ENCODE data around the gene ZFP91.

ZFP91 gene

GRCh38 chr11:58641803-58642581 is 63.1 kb downstream of the ZFP91 start:
- H3K9me3 ChIP-seq (ENCODE audit: insufficient read depth, low read length), result peaks cover 26% of the 10 kb centered on the region
- H3K36me3 ChIP-seq (ENCODE audit: insufficient read depth, insufficient read length, low read length), result no peaks in the 10 kb centered on the region
- TF ChIP-seq ZNF274 (IDR thresholded peaks at IDR 0.05; ENCODE audit: low read depth, low read length) (no peak), YY1 (IDR thresholded peaks at IDR 0.05; ENCODE audit: insufficient read depth, insufficient read length) (no peak), SUZ12 (IDR thresholded peaks at IDR 0.05; ENCODE audit: extremely low read depth, insufficient read depth, insufficient read length) (no peak)
- H3K4me1 ChIP-seq (ENCODE audit: insufficient read depth, insufficient read length), result no peaks in the 10 kb centered on the region
- H3K9ac ChIP-seq (ENCODE audit: insufficient read length, low read depth), result no peak overlapping the region
- no peak for DNase-seq (ENCODE audit: low read depth, low spot score)
- H3K4me3 ChIP-seq (ENCODE audit: insufficient read length, low read depth), result no peak overlapping the region
- H3K27me3 ChIP-seq (ENCODE audit: insufficient read depth, insufficient read length), result no peaks in the 10 kb centered on the region

DNA sequence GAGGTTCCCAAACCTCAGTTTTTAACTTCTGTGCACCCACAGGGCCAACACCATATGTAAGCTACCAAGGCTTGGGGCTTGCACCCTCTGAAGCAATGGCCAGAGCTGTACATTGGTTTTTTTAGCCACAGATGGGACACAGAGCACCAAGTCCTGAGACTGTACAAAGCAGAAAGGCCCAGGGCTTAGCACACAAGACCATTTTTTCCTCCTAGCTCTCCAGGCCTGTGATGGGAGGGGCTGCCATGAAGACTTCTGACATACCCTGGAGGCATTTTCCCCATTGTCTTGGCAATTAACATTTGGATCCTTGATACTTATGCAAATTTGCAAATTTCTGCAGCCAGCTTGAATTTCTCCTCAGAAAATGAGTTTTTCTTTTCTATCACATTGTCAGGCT is 67.0 kb downstream of the ZFP91 start:
- Histone ChIP-seq H3K9me3 (ENCODE audit: insufficient read depth, low read length) (peaks cover 26% of the 10 kb centered on the region), H3K36me3 (ENCODE audit: insufficient read depth, insufficient read length, low read length) (no peaks in the 10 kb centered on the region), H3K4me3 (ENCODE audit: insufficient read length, low read depth) (no peak overlapping the region), H3K9ac (ENCODE audit: insufficient read length, low read depth) (no peak overlapping the region), H3K4me1 (ENCODE audit: insufficient read depth, insufficient read length) (no peaks in the 10 kb centered on the region), H3K27me3 (ENCODE audit: insufficient read depth, insufficient read length) (no peaks in the 10 kb centered on the region)
- TF ChIP-seq SUZ12 (IDR thresholded peaks at IDR 0.05; ENCODE audit: extremely low read depth, insufficient read depth, insufficient read length), result no peak
- TF ChIP-seq YY1 (IDR thresholded peaks at IDR 0.05; ENCODE audit: insufficient read depth, insufficient read length), result no peak
- TF ChIP-seq ZNF274 (IDR thresholded peaks at IDR 0.05; ENCODE audit: low read depth, low read length), result no peak
- no peak for DNase-seq (ENCODE audit: low read depth, low spot score)

DNA sequence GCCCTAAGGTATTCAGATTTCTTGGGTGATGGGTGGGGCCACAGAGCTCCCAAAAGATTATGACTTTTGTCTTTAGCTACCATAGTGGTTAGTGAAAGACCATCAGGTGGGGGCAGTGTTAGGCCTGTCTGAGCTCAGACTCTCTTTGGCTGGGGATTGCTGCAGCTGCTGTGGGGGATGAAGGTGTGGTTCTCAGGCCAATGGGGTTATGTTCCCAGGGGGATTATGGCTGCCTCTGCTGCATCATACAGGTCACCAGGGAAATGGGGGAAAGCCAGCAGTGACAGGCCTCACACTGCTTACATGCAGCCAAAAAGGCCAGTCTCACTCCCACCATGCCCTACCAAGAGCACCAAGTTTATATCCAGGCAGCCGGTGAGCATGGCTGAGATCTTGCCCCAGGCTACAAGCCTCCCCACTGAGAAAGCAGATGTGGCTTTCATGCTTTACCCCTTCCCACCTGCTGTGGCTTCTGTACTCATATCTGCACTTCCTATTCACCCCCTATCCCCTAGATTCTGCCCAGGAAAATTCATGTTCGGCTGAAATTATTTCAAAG is 68.4 kb downstream of the ZFP91 start:
- H3K4me3 ChIP-seq (ENCODE audit: insufficient read length, low read depth), result no peak overlapping the region
- H3K27me3 ChIP-seq (ENCODE audit: insufficient read depth, insufficient read length), result no peaks in the 10 kb centered on the region
- no peaks in the 10 kb centered on the region for H3K4me1 ChIP-seq (ENCODE audit: insufficient read depth, insufficient read length)
- no peak overlapping the region for H3K9ac ChIP-seq (ENCODE audit: insufficient read length, low read depth)
- H3K9me3 ChIP-seq (ENCODE audit: insufficient read depth, low read length), result peaks cover 26% of the 10 kb centered on the region
- H3K36me3 ChIP-seq (ENCODE audit: insufficient read depth, insufficient read length, low read length), result no peaks in the 10 kb centered on the region
- DNase-seq (ENCODE audit: low read depth, low spot score), result no peak
- TF ChIP-seq SUZ12 (IDR thresholded peaks at IDR 0.05; ENCODE audit: extremely low read depth, insufficient read depth, insufficient read length) (no peak), ZNF274 (IDR thresholded peaks at IDR 0.05; ENCODE audit: low read depth, low read length) (no peak), YY1 (IDR thresholded peaks at IDR 0.05; ENCODE audit: insufficient read depth, insufficient read length) (no peak)

DNA sequence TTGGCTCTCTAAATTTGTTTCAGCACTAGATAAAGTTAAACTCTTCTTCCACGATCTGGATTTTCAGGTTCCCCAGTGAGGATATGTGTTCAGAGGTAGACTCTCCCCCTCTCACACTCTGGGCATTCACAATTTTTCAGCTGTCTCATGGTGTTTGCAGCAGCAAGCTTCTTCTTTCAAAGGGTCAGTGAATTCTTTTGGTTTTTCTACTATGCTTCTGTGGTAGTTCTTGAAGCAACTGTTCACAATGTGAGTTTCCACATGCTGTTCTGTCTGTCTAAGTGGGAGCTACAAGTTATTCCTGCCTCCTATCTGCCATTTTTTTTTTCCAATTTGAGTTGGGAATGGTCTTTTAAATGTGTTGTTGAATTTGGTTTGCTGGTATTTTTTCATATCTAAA is 69.0 kb downstream of the ZFP91 start:
- no peak for TF ChIP-seq SUZ12 (IDR thresholded peaks at IDR 0.05; ENCODE audit: extremely low read depth, insufficient read depth, insufficient read length)
- H3K4me3 ChIP-seq (ENCODE audit: insufficient read length, low read depth), result no peak overlapping the region
- no peaks in the 10 kb centered on the region for H3K4me1 ChIP-seq (ENCODE audit: insufficient read depth, insufficient read length)
- peaks cover 26% of the 10 kb centered on the region for H3K9me3 ChIP-seq (ENCODE audit: insufficient read depth, low read length)
- no peaks in the 10 kb centered on the region for H3K36me3 ChIP-seq (ENCODE audit: insufficient read depth, insufficient read length, low read length)
- H3K9ac ChIP-seq (ENCODE audit: insufficient read length, low read depth), result no peak overlapping the region
- no peak for DNase-seq (ENCODE audit: low read depth, low spot score)
- no peaks in the 10 kb centered on the region for H3K27me3 ChIP-seq (ENCODE audit: insufficient read depth, insufficient read length)

DNA sequence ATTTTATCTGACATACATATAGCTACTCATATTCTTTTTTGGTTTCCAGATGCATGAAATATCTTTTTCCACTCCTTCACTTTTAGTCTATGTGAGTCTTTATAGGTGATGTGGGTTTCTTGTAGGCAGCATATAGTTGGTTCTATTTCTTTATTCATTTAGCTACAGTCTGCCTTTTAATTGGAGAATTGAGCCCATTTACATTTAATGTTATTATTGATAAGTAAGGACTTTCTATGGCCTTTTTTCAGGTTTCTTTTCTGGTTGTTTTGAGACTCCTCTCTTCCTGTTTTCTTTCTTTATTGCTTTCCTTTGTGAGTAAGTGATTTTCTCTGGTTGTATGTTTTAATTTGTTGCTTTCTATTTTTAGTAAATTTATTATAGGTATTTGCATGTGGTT is 70.8 kb downstream of the ZFP91 start:
- Histone ChIP-seq H3K4me3 (ENCODE audit: insufficient read length, low read depth) (no peak overlapping the region), H3K9me3 (ENCODE audit: insufficient read depth, low read length) (peaks cover 23% of the 10 kb centered on the region), H3K27me3 (ENCODE audit: insufficient read depth, insufficient read length) (no peaks in the 10 kb centered on the region), H3K4me1 (ENCODE audit: insufficient read depth, insufficient read length) (no peaks in the 10 kb centered on the region), H3K9ac (ENCODE audit: insufficient read length, low read depth) (no peak overlapping the region), H3K36me3 (ENCODE audit: insufficient read depth, insufficient read length, low read length) (no peaks in the 10 kb centered on the region)
- DNase-seq (ENCODE audit: low read depth, low spot score), result no peak
- TF ChIP-seq ZNF274 (IDR thresholded peaks at IDR 0.05; ENCODE audit: low read depth, low read length), result no peak
- TF ChIP-seq YY1 (IDR thresholded peaks at IDR 0.05; ENCODE audit: insufficient read depth, insufficient read length), result no peak
- no peak for TF ChIP-seq SUZ12 (IDR thresholded peaks at IDR 0.05; ENCODE audit: extremely low read depth, insufficient read depth, insufficient read length)

DNA sequence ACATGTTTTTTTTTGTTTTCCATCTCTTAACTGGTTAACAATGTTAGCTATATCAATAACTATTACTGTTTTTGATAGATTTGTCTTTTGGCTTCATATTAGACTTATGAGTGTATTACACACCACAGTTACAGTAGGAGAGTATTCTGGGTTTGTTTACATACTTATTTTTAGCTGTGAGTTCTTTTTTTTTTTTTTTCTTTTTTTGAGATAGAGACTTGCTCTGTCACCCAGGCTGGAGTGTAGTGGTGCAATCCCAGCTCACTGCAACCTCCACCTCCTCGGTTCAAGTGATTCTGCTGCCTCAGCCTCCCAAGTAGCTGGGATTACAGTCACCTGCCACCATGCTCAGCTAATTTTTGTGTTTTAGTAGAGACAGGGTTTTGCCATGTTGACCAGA is 71.6 kb downstream of the ZFP91 start:
- DNase-seq (ENCODE audit: low read depth, low spot score), result no peak
- Histone ChIP-seq H3K9me3 (ENCODE audit: insufficient read depth, low read length) (peaks cover 15% of the 10 kb centered on the region), H3K4me3 (ENCODE audit: insufficient read length, low read depth) (no peak overlapping the region), H3K4me1 (ENCODE audit: insufficient read depth, insufficient read length) (no peaks in the 10 kb centered on the region), H3K27me3 (ENCODE audit: insufficient read depth, insufficient read length) (no peaks in the 10 kb centered on the region), H3K9ac (ENCODE audit: insufficient read length, low read depth) (no peak overlapping the region), H3K36me3 (ENCODE audit: insufficient read depth, insufficient read length, low read length) (no peaks in the 10 kb centered on the region)
- TF ChIP-seq ZNF274 (IDR thresholded peaks at IDR 0.05; ENCODE audit: low read depth, low read length), result no peak
- no peak for TF ChIP-seq SUZ12 (IDR thresholded peaks at IDR 0.05; ENCODE audit: extremely low read depth, insufficient read depth, insufficient read length)
- TF ChIP-seq YY1 (IDR thresholded peaks at IDR 0.05; ENCODE audit: insufficient read depth, insufficient read length), result no peak

DNA sequence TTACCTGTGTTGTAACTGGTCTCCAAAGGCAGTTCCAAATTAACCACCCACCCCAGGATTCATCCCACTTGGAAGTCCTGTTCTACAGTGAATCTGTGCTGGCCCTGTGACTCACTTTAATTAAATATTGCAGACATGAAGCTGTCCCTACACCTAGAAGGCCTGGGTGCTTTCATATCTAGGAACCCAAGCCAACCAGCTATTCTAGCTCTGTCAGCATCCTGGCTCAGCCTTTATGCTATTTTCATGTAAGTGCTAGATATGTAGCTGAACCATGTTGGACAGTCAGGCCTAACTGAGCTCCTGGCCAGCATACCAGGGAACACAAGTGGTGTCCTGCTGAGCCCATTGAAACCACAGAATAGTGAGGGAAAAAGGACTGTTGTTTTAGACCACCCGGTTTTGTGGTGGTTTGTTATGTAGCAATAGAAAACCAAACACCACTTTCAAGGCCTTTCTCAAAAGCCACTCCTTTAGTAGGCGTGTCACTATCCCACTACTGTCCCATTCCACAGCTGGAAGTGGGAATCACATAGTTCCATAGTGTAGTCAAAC is 73.9 kb downstream of the ZFP91 start:
- peak; percentile 40 for DNase-seq (ENCODE audit: low read depth, low spot score)
- no peak for TF ChIP-seq YY1 (IDR thresholded peaks at IDR 0.05; ENCODE audit: insufficient read depth, insufficient read length)
- Histone ChIP-seq H3K9me3 (ENCODE audit: insufficient read depth, low read length) (no peaks in the 10 kb centered on the region; the same call in 1 of the 2 replicates), H3K9ac (ENCODE audit: insufficient read length, low read depth) (no peak overlapping the region), H3K27me3 (ENCODE audit: insufficient read depth, insufficient read length) (no peaks in the 10 kb centered on the region), H3K4me1 (ENCODE audit: insufficient read depth, insufficient read length) (no peaks in the 10 kb centered on the region), H3K4me3 (ENCODE audit: insufficient read length, low read depth) (no peak overlapping the region), H3K36me3 (ENCODE audit: insufficient read depth, insufficient read length, low read length) (no peaks in the 10 kb centered on the region)

Data from NT2/D1 (cell line).